Skin epidermis (tissue), 12 donors: ENCODE results near the gene CATSPERE.

ENCODE experiments used
- H3K27ac ChIP-seq, 21 experiments: fragments of 200-600 bp; sonication (generic) in 11 of 21; one replicate each; pipeline ENCODE4 v1.5.0; 2020; ENCODE audit warnings: mild to moderate bottlenecking in 3 of 21, inconsistent platforms in 2 of 21, moderate library complexity in 2 of 21
- H3K4me3 ChIP-seq, 7 experiments: fragments of 200-600 bp; sonication (generic) in 2 of 7; one replicate each; pipeline ENCODE4 v1.5.0; 2020; ENCODE audit warnings: inconsistent platforms in 2 of 7, mild to moderate bottlenecking in 2 of 7, moderate library complexity in 1 of 7

CATSPERE gene

DNA sequence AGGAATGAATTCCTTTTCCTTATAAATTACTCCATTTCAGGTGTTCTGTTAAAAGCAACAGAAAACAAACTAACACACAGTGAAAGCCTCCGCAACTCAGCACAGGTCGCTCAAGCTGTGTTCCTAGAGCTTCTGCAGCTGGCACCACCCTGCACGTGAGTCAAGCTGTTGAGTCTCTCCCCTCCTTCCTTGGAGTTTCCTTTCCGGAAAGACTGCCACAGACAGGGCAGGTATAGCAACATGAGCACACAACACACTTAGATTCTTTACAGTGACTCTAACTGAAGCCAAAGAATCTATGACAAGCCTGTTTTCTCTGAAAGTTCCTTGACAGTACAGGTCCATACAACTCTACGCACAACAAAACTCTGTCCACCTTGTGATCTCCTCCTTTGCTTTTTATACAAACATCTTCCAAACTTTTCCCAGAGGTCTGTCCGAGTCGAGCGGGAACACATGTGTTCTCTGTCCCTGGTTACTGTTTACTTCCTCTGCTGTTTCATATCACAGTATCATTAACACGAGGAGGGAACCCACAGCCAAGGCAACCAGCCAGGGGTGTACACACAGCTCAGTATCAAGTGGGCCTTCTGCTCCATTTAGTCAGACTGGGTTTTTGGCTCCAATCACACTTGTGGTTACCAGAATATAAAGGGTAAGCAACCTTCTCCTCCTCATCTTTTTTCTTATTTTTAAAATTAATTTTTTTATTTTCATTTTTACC is 153.2 kb downstream of the CATSPERE start:
- H3K27ac ChIP-seq, result no peak overlapping the region
- H3K4me3 ChIP-seq, result no peak overlapping the region

GRCh38 chr1:244614879-244615278 is 153.8 kb downstream of the CATSPERE start:
- Histone ChIP-seq H3K4me3 (no peak overlapping the region), H3K27ac (no peak overlapping the region)

GRCh38 chr1:244615301-244615700 is 154.2 kb downstream of the CATSPERE start:
- H3K4me3 ChIP-seq, result no peak overlapping the region
- no peak overlapping the region for H3K27ac ChIP-seq

GRCh38 chr1:244626709-244627108 is 165.6 kb downstream of the CATSPERE start:
- no peak overlapping the region for H3K27ac ChIP-seq
- no peak overlapping the region for H3K4me3 ChIP-seq

GRCh38 chr1:244628789-244629188 is 167.7 kb downstream of the CATSPERE start:
- Histone ChIP-seq H3K27ac (no peak overlapping the region), H3K4me3 (no peak overlapping the region)

DNA sequence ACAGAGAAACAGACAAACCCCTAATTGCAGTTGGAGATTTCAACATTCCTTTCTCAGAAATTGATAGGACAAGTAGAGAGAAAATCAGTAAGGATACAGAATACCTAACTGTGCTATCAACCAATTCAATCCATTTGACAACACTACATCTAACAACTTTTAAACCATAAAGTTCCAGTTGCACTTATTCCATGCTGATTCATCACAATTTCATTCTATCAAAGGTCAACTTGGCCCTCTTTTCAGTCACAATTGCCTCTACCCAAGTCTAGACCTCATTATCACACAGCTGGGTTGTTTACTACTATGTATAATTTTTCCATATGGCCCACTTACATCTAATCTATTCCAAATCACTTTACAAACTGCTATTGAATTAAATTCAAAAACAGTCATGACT is 172.1 kb downstream of the CATSPERE start:
- no peak overlapping the region for H3K27ac ChIP-seq
- no peak overlapping the region for H3K4me3 ChIP-seq

GRCh38 chr1:244634546-244634945 is 173.5 kb downstream of the CATSPERE start:
- Histone ChIP-seq H3K4me3 (no peak overlapping the region), H3K27ac (no peak overlapping the region)

GRCh38 chr1:244636488-244637259 is 175.6 kb downstream of the CATSPERE start:
- Histone ChIP-seq H3K27ac (no peak overlapping the region), H3K4me3 (no peak overlapping the region)

DNA sequence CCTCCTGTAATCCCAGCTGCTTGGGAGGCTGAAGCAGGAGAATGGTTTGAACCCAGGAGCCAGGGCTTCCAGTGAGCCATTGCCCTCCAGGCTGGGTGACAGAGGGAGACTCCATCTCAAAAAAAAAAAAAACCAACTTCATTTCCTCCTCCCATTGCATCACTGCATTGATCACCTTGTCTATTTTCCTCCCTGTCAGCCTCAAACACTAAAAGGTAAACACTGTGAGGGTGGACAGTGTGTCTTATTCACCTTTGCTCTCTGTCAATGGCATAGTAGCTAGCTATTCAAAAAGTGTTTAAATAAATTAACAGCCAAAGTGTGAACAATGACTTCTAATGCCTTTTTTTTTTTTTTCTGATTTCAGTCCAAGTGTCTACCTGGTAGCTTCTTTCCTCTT is 178.5 kb downstream of the CATSPERE start:
- no peak overlapping the region for H3K27ac ChIP-seq
- no peak overlapping the region for H3K4me3 ChIP-seq

DNA sequence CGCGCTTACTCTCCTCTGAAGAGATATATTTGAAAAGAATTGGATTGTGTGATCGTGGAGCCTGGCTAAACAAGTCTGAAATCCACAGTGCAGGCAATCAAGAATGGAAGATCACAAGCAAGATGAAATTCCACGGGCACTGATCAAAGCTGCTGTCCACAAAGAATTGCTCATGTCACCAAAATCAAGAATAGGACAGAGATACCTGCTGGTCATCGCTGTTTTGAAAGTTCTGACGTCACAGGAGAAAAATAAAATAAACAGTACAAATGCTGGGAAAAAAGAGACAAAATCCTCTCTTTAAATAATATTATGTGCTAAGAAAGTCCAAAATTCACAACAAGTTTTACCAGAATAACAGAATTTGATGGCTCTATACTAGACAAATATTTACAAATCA is 179.8 kb downstream of the CATSPERE start:
- Histone ChIP-seq H3K4me3 (no peak overlapping the region), H3K27ac (no peak overlapping the region)

DNA sequence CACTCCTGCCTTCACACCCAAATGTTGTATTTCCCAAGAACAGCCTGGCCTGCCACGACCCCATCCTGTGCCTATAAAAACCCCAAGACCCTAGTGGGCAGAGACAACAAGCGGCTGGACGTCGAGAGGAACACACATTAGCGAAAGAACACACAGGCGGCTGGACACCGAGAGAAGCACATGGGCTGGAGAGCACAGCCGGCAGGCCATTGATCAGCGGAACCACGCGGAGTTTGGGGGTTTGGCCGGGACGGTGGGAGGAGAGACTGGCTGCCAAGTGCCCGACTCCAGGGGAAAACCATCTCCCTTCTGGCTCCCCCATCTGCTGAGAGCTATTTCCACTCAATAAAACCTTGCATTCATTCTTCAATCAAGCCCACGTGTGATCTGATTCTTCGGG is 181.5 kb downstream of the CATSPERE start:
- Histone ChIP-seq H3K27ac (no peak overlapping the region), H3K4me3 (no peak overlapping the region)

DNA sequence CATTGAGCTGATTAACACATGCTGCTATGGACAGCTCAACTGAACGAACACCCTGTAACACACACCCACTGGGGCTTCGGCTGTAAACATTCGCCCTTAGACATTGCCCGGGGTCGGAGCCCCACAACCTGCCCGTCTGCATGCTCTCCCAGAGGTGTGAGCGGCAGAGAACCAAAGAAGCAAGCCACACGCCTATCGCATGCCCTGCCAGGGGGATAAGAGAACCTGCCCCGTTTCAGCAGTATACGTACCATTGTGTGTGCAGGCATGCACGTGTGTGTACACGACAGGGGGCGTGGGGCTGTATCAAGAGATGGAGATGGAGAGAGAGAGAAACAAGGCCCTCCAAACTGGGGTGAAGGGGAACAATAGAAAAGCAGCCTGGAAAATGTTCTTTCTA is 181.9 kb downstream of the CATSPERE start:
- H3K27ac ChIP-seq, result no peak overlapping the region
- H3K4me3 ChIP-seq, result no peak overlapping the region

- Histone ChIP-seq H3K4me3 (no peak overlapping the region), H3K27ac (no peak overlapping the region)
These were observed 184.3 kb downstream of the CATSPERE start for GRCh38 chr1:244645414-244645813.

DNA sequence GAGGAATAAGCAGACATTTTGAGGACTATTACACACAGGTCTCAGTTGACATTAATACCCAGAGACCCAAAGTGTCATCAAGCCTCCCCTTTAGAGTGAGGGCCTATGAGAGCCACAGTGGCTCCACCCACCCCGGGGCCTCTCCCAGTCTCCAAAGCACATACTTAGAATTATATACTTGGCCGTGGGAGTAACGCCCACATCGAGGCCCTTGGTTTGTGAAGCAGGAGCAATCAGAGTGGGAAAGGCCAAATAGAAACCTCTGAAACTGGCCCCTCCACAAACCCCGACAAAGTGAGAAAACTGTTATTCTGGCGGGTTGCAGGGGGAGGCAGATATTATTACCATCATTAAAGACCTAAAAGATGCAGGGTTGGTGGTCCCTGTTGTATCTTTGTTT is 184.8 kb downstream of the CATSPERE start:
- Histone ChIP-seq H3K27ac (no peak overlapping the region), H3K4me3 (no peak overlapping the region)

DNA sequence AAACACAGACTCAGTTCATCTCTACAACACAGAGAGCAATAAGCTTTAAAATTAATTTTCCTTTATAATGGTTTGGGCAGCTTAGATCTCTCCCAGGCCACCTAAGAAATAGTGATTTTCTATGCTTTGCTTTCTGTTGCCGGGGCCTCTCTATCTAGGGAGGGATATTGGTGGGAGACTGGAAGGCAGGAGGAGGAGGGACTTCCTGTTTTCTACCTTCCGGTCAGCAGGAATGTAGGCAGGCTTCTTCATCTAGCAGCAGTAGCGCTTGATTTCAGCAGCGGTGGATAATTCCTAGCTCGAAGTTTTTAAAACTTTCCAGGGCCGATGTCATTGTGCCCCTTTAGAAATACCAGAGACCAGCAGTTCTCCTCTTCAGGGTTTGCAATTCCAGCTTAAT is 186.7 kb downstream of the CATSPERE start:
- H3K4me3 ChIP-seq, result no peak overlapping the region
- H3K27ac ChIP-seq, result no peak overlapping the region

GRCh38 chr1:244651956-244652622 is 191.0 kb downstream of the CATSPERE start:
- Histone ChIP-seq H3K27ac (peak overlapping the region in 13 of 21 experiments; percentile 8 to 97 (median 94)), H3K4me3 (peak overlapping the region; percentile 25 to 96 (median 93))

- H3K27ac ChIP-seq, result peak within 1 kb of the TSS; percentile 81 to 98 (median 95)
- peak within 1 kb of the TSS; percentile 64 to 96 (median 93) for H3K4me3 ChIP-seq
These were observed 191.8 kb downstream of the CATSPERE start, which contains the start of gene DESI2 for GRCh38 chr1:244652623-244653438. TSS of gene DESI2 (plus strand) at chr1:244653126. CDS start at chr1:244653314, 188 bp downstream.

DNA sequence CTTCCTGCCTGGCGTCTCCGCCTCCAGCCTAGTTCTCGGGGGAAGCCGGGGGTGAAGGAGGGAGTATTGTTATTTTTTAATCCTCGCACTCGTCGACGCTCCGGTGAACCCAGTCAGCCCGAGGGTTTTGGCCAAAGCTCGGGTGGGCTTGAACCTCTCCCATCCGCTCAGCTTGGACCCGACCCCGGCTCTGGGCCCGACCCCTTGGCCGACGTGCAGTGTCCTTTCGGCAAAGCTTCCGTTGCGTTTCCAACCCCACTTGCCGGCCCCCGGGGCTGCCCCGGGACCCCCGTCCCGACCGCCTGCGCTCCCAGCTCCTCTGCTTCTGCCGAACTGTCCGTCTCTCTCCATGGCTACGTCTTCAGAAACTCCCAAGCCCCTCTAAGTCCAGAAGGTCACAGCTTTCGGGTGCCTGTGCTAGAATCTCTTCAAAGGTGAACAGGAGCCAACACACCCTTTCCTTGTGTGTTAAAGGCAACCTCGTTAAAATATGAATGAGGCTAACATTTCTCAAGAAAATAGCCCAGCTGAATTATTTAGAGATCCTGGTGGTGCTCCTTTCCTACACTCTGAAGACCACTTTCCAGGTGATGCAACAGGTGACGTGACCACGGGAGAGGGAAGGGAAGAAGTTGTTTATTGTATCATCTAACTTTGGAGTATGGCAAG is 192.5 kb downstream of the CATSPERE start:
- Histone ChIP-seq H3K4me3 (peak overlapping the region; percentile 64 to 96 (median 93)), H3K27ac (peak overlapping the region; percentile 81 to 98 (median 95))
